ENCODE measurements around the gene THRB. TPM values are rescaled to one million over a fixed set of nuclear protein-coding genes. Genes with fewer than 3 reads are reported as not detected.

THRB gene
- total and polyA plus RNA-seq, 2 donors (not counting 3 experiments of a cell fraction or from before 2014, with no cell fraction given) = 0.06 TPM; not detected in 1

DNA sequence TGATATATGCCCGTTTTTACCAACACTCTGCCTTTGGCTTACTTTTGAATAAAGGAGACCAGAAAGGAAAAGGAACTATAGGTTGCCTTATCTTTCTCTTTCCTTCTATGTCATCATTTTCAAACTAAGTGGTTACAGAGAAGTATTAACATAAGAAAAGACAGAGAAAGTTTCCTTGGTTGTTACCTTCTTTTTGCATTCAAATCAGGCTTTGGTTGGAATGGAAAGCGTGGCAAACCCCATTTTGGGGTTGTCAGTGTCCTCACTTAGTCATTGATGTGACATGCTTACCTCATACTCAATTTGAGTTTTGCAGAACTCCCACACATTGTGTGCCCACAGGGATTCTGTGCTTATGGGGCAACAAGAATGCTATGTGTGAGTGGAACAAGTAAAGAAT lies 3.7 kb upstream of the THRB start:
- POLR2A ChIA-PET = no interaction called here
- no peak overlapping the region for H3K27ac ChIP-seq (ENCODE audit: insufficient read depth, low read depth, low read length)
- no peaks in the 10 kb centered on the region for H3K9me3 ChIP-seq (replicated peaks; ENCODE audit: control insufficient read depth, insufficient read depth, low read length)
- no peak for TF ChIP-seq FOS (IDR thresholded peaks at IDR 0.05; ENCODE audit: borderline replicate concordance, insufficient read depth, low read length)
- TF ChIP-seq POLR2A (IDR thresholded peaks at IDR 0.05; ENCODE audit: low read depth, low read length) = no peak
- TF ChIP-seq, protein P1, sequence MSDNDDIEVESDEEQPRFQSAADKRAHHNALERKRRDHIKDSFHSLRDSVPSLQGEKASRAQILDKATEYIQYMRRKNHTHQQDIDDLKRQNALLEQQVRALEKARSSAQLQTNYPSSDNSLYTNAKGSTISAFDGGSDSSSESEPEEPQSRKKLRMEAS (IDR thresholded peaks at IDR 0.05; ENCODE audit: insufficient read depth, insufficient read length) = no peak
- TF ChIP-seq EZH2 (IDR thresholded peaks at IDR 0.05; ENCODE audit: borderline replicate concordance, low read depth, low read length, severe bottlenecking) = no peak
- no peak for TF ChIP-seq GATA2 (IDR thresholded peaks at IDR 0.05; ENCODE audit: insufficient read depth, insufficient read length, low read depth, low read length)
- TF ChIP-seq, protein P2, sequence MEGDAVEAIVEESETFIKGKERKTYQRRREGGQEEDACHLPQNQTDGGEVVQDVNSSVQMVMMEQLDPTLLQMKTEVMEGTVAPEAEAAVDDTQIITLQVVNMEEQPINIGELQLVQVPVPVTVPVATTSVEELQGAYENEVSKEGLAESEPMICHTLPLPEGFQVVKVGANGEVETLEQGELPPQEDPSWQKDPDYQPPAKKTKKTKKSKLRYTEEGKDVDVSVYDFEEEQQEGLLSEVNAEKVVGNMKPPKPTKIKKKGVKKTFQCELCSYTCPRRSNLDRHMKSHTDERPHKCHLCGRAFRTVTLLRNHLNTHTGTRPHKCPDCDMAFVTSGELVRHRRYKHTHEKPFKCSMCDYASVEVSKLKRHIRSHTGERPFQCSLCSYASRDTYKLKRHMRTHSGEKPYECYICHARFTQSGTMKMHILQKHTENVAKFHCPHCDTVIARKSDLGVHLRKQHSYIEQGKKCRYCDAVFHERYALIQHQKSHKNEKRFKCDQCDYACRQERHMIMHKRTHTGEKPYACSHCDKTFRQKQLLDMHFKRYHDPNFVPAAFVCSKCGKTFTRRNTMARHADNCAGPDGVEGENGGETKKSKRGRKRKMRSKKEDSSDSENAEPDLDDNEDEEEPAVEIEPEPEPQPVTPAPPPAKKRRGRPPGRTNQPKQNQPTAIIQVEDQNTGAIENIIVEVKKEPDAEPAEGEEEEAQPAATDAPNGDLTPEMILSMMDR (IDR thresholded peaks at IDR 0.05; ENCODE audit: extremely low read depth in 1 of 2, insufficient read depth in 1 of 2, low read depth in 1 of 2, low read length in 2 of 2) = no peak
- no TSS peak for BruUV-seq (replicated peaks)
- no peak overlapping the region for H3K9ac ChIP-seq (replicated peaks; ENCODE audit: extremely low read depth, insufficient read depth, low read length)
- H3K9me1 ChIP-seq (replicated peaks; ENCODE audit: control insufficient read depth, extremely low read depth, insufficient read depth, low read length) = no peaks in the 10 kb centered on the region
- peaks cover 5 to 9% of the 10 kb centered on the region in 2 experiments for H3K27me3 ChIP-seq (ENCODE audit: control insufficient read depth in 2 of 2, insufficient read depth in 2 of 2, low read length in 2 of 2)
- H4K20me1 ChIP-seq (replicated peaks; ENCODE audit: control insufficient read depth, extremely low read depth, insufficient read depth, low read length) = no peaks in the 10 kb centered on the region
- no peaks in the 10 kb centered on the region for H3K36me3 ChIP-seq (ENCODE audit: control insufficient read depth in 2 of 2, extremely low read depth in 1 of 2, insufficient read depth in 2 of 2, low read length in 2 of 2)
- H2AFZ ChIP-seq (ENCODE audit: low read depth, low read length) = no peak overlapping the region
- DNase-seq (ENCODE audit: low read depth, low spot score) (no peak), FAIRE-seq (no peak)
- CTCF ChIA-PET = interaction anchor here (0.6 to 3.9 kb wide), 4 partner anchors 13 to 914 kb away, joined by 3 to 33 read pairs (median 4); no protein-coding TSS in a partner anchor
- no peak overlapping the region for H3K4me2 ChIP-seq (ENCODE audit: insufficient read depth, low read length)
- dilution Hi-C loops (cut with MboI; ENCODE audit: extremely low pct_ligation_motif_present, low sequenced_read_pairs) (no loop called here), intact Hi-C loops (cut with micrococcal nuclease) (loop anchor here (5.0 kb wide), 3 partner anchors 184 to 311 kb away; no protein-coding TSS in a partner anchor)
- no peaks in the 10 kb centered on the region for H3K79me2 ChIP-seq (ENCODE audit: control insufficient read depth, insufficient read depth, low read length)
- peaks cover 12% of the 10 kb centered on the region for H3K4me1 ChIP-seq (ENCODE audit: control insufficient read depth, extremely low read depth, insufficient read depth, low read length)
- no peak overlapping the region for H3K4me3 ChIP-seq (replicated peaks in 1 of 3; ENCODE audit: insufficient read depth in 1 of 3, low read depth in 1 of 3, low read length in 3 of 3)

All from endothelial cell of umbilical vein (primary cell).